Parathyroid adenoma (tissue), 2 donors: Measurements from ENCODE around the gene RDH14.

ENCODE experiments used
- H2AFZ ChIP-seq: fragments of 300-600 bp; sonication (generic); one replicate; pipeline ENCODE4 v1.7.0; 2017; ENCODE audit warnings: antibody characterized with exemption, mild to moderate bottlenecking
- H3K27ac ChIP-seq: fragments of 300-600 bp; sonication (generic); one replicate; pipeline ENCODE4 v1.7.0; 2017
- H3K27me3 ChIP-seq: fragments of 300-600 bp; sonication (generic); one replicate; pipeline ENCODE4 v1.7.0; 2017; ENCODE audit warnings: low read length; ENCODE audit not compliant: control insufficient read depth, insufficient read depth
- H3K36me3 ChIP-seq: fragments of 300-600 bp; sonication (generic); one replicate; pipeline ENCODE4 v1.7.0; 2017; ENCODE audit warnings: low read length; ENCODE audit not compliant: control insufficient read depth, insufficient read depth
- H3K4me1 ChIP-seq: fragments of 300-600 bp; sonication (generic); one replicate; pipeline ENCODE4 v1.7.0; 2017; ENCODE audit warnings: control low read depth
- H3K4me2 ChIP-seq: fragments of 300-600 bp; sonication (generic); one replicate; pipeline ENCODE4 v1.7.0; 2017; ENCODE audit warnings: low read length
- H3K4me3 ChIP-seq: fragments of 300-600 bp; sonication (generic); one replicate; pipeline ENCODE4 v1.7.0; 2017; ENCODE audit warnings: low read depth, low read length
- H3K79me2 ChIP-seq: fragments of 300-600 bp; sonication (generic); one replicate; pipeline ENCODE4 v1.7.0; 2017; ENCODE audit warnings: control low read depth
- H3K9ac ChIP-seq: fragments of 300-600 bp; sonication (generic); one replicate; pipeline ENCODE4 v1.7.0; 2017; ENCODE audit warnings: mild to moderate bottlenecking
- H3K9me3 ChIP-seq: fragments of 300-600 bp; sonication (generic); one replicate; pipeline ENCODE4 v1.7.0; 2017; ENCODE audit warnings: low read length; ENCODE audit not compliant: control insufficient read depth
- TF ChIP-seq, protein P1 (sequence below): fragments of 300-600 bp; sonication (generic); IDR thresholded peaks from one replicate; pipeline ENCODE4 v1.7.0; 2017; ENCODE audit warnings: antibody characterized with exemption, mild to moderate bottlenecking
- donor health status: primary hyperparathyroidism.

The RDH14 gene

GRCh38 chr2:18589354-18589753 lies 28.9 kb upstream of the RDH14 start, which contains the start of gene NT5C1B:
TSS of gene NT5C1B (minus strand) at chr2:18589569. CDS start at chr2:18589468, 101 bp downstream.
- TF ChIP-seq, protein P1, sequence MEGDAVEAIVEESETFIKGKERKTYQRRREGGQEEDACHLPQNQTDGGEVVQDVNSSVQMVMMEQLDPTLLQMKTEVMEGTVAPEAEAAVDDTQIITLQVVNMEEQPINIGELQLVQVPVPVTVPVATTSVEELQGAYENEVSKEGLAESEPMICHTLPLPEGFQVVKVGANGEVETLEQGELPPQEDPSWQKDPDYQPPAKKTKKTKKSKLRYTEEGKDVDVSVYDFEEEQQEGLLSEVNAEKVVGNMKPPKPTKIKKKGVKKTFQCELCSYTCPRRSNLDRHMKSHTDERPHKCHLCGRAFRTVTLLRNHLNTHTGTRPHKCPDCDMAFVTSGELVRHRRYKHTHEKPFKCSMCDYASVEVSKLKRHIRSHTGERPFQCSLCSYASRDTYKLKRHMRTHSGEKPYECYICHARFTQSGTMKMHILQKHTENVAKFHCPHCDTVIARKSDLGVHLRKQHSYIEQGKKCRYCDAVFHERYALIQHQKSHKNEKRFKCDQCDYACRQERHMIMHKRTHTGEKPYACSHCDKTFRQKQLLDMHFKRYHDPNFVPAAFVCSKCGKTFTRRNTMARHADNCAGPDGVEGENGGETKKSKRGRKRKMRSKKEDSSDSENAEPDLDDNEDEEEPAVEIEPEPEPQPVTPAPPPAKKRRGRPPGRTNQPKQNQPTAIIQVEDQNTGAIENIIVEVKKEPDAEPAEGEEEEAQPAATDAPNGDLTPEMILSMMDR = no peak
- Histone ChIP-seq H3K4me1 (no peaks in the 10 kb centered on the region), H3K9me3 (no peaks in the 10 kb centered on the region), H2AFZ (no peak within 1 kb of the TSS), H3K27me3 (no peaks in the 10 kb centered on the region), H3K27ac (no peak within 1 kb of the TSS), H3K36me3 (no peaks in the 10 kb centered on the region), H3K79me2 (no peaks in the 10 kb centered on the region), H3K4me2 (no peak within 1 kb of the TSS), H3K9ac (no peak within 1 kb of the TSS), H3K4me3 (no peak within 1 kb of the TSS)

- Histone ChIP-seq H3K27me3 (no peaks in the 10 kb centered on the region), H3K4me2 (no peak overlapping the region), H3K9me3 (no peaks in the 10 kb centered on the region), H2AFZ (no peak overlapping the region), H3K9ac (no peak overlapping the region), H3K4me1 (no peaks in the 10 kb centered on the region), H3K36me3 (no peaks in the 10 kb centered on the region), H3K4me3 (no peak overlapping the region), H3K27ac (no peak overlapping the region), H3K79me2 (no peaks in the 10 kb centered on the region)
- TF ChIP-seq, protein P1 = no peak
Measured at GRCh38 chr2:18588802-18589201, 28.3 kb upstream of the RDH14 start.

- Histone ChIP-seq H3K4me3 (no peak overlapping the region), H3K36me3 (no peaks in the 10 kb centered on the region), H3K27ac (no peak overlapping the region), H3K4me1 (no peaks in the 10 kb centered on the region), H3K79me2 (no peaks in the 10 kb centered on the region), H3K9ac (no peak overlapping the region), H3K27me3 (no peaks in the 10 kb centered on the region), H3K4me2 (no peak overlapping the region), H3K9me3 (no peaks in the 10 kb centered on the region), H2AFZ (no peak overlapping the region)
- TF ChIP-seq, protein P1 = no peak
Measured at GRCh38 chr2:18588049-18588448, 27.6 kb upstream of the RDH14 start.

DNA sequence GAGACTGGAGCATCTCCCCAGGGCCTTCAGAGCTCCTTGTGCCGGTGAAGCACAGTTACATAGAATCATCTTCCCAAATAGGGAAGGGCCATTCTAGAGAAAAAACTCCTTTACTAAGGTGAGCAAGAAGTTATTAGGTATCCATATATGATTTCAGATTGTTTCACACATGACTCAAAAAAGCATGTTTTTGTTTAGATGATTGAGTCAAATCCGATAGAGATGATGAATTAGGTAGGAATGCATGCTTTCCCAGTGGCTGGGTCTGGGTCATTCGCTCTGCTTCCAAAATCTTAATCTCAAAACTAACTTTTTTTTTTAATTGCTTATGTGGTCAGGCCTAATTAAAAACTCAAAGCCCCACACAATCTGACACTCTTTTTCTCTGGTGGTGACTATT lies 25.1 kb upstream of the RDH14 start:
- H3K9me3 ChIP-seq = no peaks in the 10 kb centered on the region
- H3K9ac ChIP-seq = no peak overlapping the region
- H3K27ac ChIP-seq = no peak overlapping the region
- H3K27me3 ChIP-seq = no peaks in the 10 kb centered on the region
- H3K4me3 ChIP-seq = no peak overlapping the region
- no peaks in the 10 kb centered on the region for H3K79me2 ChIP-seq
- TF ChIP-seq, protein P1 = no peak
- no peak overlapping the region for H3K4me2 ChIP-seq
- no peak overlapping the region for H2AFZ ChIP-seq
- H3K36me3 ChIP-seq = no peaks in the 10 kb centered on the region
- H3K4me1 ChIP-seq = no peaks in the 10 kb centered on the region

DNA sequence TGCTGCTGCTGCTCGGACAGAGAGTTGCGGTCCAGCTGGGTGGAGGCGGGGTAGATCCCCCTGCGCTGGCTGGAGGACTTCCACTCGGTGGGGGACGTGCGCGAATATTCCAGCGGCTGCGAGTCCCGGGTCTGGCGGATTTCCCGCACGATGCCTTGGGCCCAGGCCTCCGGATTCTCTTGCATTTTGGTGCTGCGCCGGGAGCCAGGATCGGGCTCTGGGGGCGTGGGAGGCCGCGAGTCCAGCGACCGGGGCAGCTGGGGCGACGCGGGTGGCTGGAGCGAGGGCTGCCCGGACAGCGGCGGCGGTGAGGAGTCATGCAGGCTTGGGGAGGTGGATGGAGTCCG lies 24.1 kb upstream of the RDH14 start:
- Histone ChIP-seq H3K9ac (no peak overlapping the region), H3K27ac (no peak overlapping the region), H3K4me2 (no peak overlapping the region), H3K4me3 (no peak overlapping the region), H3K27me3 (no peaks in the 10 kb centered on the region), H3K79me2 (no peaks in the 10 kb centered on the region), H3K9me3 (no peaks in the 10 kb centered on the region), H3K4me1 (no peaks in the 10 kb centered on the region), H2AFZ (no peak overlapping the region), H3K36me3 (no peaks in the 10 kb centered on the region)
- TF ChIP-seq, protein P1 = no peak
